OCI-M2 (cell line): ENCODE results near the gene APEH.

Experiments
- DNase-seq: peaks from one replicate; lab custom pipeline; 2025; ENCODE audit not compliant: unreplicated experiment; lab: John Stamatoyannopoulos, UW

APEH gene

DNA sequence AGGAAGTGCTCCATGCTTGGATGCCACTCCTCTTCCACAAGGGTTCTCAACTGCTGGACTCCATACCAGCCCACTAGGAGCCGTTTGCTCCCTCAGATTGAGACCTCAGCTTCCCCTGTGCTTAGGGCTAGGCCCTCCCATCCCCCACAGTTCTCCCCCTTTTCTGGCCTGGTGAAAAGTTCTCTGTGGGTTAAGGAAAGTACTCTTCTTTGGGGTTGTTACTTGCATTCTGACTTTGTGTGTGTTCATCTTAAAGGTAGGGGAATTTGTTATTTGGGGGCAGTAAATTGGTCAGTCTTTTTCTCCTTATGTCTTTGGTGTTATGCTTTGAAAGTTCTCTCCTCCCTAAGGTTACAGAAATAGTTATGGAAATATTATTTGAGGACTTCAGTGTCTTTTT, 24.0 kb upstream of the APEH start:
- no peak for DNase-seq

DNA sequence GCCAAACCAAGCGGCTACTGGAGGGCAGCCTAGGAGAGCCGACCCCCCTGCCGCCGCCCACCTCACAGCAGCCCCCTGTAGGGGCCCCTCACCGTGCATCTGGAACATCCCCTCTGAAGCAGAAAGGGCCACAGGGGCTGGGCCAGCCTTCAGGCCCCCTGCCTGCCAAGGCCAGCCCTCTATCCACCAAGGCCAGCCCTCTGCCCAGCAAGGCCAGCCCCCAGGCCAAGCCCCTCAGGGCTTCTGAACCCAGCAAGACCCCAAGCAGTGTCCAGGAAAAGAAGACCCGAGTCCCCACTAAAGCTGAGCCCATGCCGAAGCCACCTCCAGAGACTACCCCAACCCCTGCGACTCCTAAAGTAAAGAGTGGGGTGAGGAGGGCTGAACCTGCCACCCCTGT, 23.5 kb upstream of the APEH start:
- DNase-seq = no peak

GRCh38 chr3:49652218-49652902, 21.8 kb upstream of the APEH start:
- no peak for DNase-seq

- DNase-seq = no peak
Observed at GRCh38 chr3:49652903-49653415, 21.2 kb upstream of the APEH start.

DNA sequence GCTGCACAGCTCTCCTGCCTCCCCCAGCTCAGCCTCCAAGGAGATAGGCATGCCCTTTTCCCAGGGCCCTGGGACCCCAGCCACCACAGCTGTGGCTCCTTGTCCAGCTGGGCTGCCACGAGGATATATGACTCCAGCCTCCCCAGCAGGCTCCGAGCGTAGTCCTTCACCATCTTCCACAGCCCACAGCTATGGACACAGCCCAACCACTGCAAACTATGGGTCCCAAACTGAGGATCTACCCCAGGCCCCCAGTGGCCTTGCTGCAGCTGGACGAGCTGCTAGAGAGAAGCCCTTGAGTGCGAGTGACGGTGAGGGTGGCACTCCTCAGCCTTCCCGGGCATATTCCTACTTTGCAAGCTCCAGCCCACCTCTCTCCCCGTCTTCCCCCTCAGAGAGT, 20.5 kb upstream of the APEH start:
- no peak for DNase-seq

DNA sequence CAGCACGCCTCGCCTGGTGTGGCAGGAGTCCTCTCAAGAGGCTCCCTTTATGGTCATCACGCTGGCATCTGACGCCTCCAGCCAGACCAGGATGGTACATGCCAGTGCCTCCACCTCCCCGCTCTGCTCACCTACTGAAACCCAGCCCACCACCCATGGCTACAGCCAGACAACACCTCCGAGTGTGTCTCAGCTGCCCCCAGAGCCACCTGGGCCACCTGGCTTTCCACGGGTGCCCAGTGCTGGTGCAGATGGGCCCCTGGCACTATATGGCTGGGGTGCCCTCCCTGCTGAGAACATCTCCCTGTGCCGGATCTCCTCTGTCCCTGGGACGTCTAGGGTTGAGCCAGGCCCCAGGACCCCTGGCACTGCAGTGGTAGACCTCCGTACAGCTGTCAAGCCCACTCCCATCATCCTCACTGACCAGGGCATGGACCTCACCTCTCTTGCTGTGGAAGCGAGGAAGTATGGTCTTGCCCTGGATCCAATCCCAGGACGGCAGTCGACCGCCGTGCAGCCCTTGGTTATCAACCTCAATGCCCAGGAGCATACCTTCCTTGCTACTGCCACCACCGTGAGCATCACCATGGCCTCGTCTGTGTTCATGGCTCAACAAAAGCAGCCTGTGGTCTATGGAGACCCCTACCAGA, 19.9 kb upstream of the APEH start:
- no peak for DNase-seq

GRCh38 chr3:49654955-49655556, 19.1 kb upstream of the APEH start:
- no peak for DNase-seq

DNA sequence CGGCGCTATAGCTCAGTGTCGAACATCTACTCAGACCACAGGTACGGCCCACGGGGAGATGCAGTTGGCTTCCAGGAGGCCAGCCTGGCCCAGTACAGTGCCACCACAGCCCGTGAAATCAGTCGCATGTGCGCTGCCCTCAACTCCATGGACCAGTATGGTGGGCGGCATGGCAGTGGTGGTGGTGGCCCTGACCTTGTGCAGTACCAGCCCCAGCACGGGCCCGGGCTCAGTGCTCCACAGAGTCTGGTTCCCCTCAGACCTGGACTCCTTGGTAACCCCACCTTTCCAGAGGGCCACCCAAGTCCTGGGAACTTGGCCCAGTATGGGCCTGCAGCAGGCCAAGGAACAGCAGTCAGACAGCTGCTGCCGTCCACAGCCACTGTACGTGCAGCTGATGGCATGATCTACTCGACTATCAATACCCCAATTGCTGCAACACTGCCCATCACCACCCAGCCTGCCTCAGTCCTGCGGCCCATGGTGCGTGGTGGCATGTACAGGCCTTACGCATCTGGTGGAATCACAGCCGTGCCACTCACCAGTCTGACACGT, 18.3 kb upstream of the APEH start:
- DNase-seq = no peak

- DNase-seq = no peak
Observed at GRCh38 chr3:49656541-49657112, 17.5 kb upstream of the APEH start.

DNA sequence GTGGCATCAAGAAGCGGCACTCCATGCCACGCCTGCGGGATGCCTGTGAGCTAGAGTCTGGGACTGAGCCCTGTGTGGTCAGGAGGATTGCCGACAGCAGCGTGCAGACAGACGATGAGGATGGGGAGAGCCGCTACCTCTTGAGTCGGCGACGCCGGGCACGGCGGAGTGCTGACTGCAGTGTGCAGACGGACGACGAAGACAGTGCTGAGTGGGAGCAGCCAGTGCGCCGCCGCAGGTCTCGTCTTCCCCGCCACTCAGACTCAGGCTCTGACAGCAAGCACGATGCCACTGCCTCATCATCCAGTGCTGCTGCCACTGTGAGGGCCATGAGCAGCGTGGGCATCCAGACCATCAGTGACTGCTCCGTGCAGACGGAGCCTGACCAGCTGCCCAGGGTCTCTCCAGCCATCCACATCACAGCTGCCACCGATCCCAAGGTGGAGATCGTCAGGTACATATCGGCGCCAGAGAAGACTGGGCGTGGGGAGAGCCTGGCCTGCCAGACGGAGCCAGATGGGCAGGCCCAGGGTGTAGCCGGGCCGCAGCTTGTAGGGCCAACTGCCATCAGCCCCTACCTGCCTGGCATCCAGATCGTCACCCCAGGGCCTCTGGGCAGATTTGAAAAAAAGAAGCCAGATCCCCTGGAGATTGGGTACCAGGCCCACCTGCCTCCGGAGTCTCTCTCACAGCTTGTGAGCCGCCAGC, 16.8 kb upstream of the APEH start:
- no peak for DNase-seq

- DNase-seq = no peak
Observed at GRCh38 chr3:49658711-49659110, 15.4 kb upstream of the APEH start.

- DNase-seq = no peak
Observed at GRCh38 chr3:49659756-49660155, 14.4 kb upstream of the APEH start.

DNA sequence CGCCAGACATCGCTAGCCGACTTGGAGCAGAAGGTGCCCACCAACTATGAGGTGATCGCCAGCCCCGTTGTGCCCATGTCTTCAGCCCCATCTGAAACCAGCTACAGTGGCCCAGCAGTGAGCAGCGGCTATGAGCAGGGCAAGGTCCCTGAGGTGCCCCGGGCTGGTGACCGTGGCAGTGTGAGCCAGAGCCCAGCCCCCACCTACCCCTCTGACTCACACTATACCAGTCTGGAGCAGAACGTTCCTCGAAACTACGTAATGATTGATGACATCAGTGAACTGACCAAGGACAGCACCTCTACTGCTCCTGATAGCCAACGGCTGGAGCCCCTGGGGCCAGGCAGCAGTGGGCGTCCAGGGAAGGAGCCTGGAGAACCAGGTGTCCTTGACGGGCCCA, 12.9 kb upstream of the APEH start:
- no peak for DNase-seq

- DNase-seq = no peak
Observed at GRCh38 chr3:49662021-49662420, 12.1 kb upstream of the APEH start.

DNA sequence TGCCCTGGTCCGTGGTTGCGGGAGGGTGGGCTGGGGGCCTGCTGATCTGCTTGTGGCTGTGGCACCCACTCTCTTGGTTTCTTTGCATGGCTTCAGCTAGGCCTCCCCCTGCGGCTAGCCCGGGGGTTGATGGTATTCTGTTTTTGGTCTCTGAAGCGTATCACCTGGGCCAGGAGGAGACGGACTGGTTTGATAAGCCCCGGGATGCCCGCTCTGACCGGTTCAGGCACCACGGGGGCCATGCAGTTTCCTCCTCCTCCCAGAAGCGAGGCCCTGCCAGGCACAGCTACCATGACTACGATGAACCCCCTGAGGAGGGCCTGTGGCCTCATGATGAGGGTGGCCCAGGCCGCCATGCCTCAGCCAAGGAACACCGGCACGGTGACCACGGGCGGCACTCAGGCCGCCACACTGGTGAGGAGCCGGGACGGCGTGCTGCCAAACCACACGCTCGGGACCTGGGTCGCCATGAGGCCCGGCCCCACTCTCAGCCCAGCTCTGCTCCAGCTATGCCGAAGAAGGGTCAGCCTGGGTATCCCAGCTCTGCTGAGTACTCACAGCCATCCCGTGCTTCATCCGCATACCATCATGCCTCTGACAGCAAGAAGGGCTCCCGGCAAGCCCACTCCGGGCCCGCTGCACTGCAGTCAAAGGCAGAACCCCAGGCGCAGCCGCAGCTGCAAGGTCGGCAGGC, 11.3 kb upstream of the APEH start:
- DNase-seq = no peak

DNA sequence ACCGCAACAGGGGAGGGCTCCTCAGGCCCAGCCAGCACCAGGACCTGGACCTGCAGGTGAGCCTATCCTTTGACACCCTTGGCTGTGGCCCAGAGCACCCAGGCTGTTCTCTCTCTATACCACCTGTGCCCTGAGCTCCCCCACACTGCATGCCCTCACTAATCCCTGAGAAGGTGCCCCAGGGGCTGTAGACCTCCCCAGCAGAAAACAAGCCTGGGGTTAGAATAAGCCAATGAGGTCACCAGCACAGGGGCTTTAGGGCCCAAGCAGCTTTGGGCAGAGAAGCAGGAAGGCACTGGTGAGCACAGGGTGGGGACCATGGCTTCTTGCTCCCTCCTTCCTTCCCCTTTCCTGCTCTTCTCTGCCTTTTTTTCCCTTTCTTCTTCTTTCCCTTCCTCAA, 10.3 kb upstream of the APEH start:
- DNase-seq = no peak

GRCh38 chr3:49664300-49664699, 9.9 kb upstream of the APEH start:
- DNase-seq = no peak

GRCh38 chr3:49665822-49666519, 8.2 kb upstream of the APEH start:
- no peak for DNase-seq

DNA sequence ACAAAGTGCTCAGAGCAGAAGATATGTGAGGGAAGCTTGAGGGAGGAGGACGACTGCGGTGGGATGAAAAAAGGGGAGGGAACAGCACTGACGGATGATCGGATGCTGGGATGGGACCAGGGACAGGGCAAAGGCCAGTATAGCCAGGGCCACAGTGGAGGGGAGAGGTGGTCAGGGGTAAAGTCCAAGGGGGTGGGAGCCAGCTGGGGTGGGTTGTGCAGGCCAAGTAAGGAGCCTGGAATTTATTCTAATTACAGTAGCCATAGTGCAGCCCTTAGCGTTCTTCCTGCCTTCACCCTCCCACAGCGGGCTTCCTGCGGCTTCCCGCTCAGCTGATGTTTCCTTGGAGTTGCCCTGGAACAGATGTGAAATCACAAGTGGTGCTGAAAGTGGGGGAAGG, 7.6 kb upstream of the APEH start:
- DNase-seq = no peak
